AML-193 (cell line): ENCODE results near the gene FGF14.

Experiments
- DNase-seq, 2 experiments: peaks; one replicate each; lab custom pipeline; 2025; lab: John Stamatoyannopoulos, UW

The FGF14 gene

GRCh38 chr13:101728021-101728420 lies 673.8 kb downstream of the FGF14 start:
- DNase-seq = no peak

- DNase-seq = no peak
Observed at GRCh38 chr13:101727118-101727517, 674.7 kb downstream of the FGF14 start.

- no peak for DNase-seq
Observed at GRCh38 chr13:101726681-101727080, 675.2 kb downstream of the FGF14 start.

- no peak for DNase-seq
Observed at GRCh38 chr13:101718496-101718895, 683.4 kb downstream of the FGF14 start.

GRCh38 chr13:101717353-101717752 lies 684.5 kb downstream of the FGF14 start:
- DNase-seq = no peak

- DNase-seq = no peak
Observed at GRCh38 chr13:101714195-101714594, 687.7 kb downstream of the FGF14 start.

DNA sequence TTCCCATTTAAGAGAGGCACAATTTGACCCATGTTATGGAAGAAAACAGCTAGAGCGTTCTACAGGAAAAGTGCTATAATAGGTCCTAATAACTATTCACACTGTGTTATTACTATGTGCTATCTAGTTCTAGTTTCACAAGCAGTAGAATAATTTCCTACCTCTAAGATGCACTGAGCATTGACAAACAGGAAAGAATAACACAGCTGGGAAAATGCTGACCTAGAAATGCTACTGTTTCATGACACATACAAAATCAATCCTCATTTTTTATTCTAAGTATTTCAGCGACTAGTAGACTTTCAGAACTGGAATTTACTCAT lies 689.9 kb downstream of the FGF14 start:
- DNase-seq = no peak

DNA sequence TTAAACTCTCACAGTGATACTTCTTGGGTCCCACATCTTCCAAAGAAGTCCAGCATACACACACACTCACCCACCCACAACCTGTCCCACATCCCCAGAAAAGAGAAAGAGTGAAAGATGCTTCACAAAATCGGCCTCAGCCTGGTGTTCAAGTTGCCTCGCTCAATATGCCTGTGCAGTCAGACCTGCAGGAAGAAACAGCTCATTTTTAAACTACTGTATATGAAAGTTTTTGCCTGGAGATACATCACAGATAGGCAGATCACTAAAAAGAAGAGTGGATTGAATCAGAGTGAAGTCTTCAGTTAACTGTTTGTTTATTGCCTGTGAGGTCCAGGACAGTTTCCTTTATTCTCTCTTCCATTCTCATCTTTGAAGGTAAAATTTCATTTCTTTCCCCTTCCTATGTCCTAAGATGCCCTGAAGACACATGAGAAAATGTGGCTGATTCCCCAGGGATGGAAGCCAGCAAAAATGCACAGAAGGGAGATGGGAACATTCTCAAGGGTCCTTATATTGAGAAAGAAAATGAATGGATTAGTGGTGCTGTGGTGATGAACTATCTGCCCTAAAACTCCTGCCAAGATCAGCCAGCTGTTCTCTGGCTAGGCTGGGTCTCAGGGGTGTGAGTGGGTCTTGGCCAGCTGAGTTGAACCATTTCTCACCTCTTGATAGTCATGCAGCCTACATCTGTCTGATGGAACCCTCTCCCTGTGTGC lies 690.4 kb downstream of the FGF14 start:
- no peak for DNase-seq

- no peak for DNase-seq
Observed at GRCh38 chr13:101709952-101710351, 691.9 kb downstream of the FGF14 start.

GRCh38 chr13:101708115-101708514 lies 693.7 kb downstream of the FGF14 start:
- DNase-seq = no peak

GRCh38 chr13:101707659-101708058 lies 694.2 kb downstream of the FGF14 start:
- DNase-seq = no peak

DNA sequence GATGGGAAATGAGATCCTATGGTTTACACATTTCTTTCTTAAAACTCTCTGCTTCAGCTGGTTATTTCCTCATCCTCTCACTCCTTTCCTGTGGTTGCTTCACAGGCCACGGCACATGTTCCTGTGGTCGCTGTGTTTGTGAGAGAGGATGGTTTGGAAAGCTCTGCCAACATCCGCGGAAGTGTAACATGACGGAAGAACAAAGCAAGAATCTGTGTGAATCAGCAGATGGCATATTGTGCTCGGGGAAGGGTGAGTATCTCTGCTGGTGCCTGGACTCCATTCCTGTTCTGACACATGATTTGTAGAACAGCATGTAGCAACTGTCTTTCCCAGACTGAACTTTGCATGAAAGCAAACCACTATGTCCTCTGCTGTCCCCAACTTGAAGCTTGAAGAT lies 695.2 kb downstream of the FGF14 start:
- DNase-seq = peak; percentile 99 to 100

DNA sequence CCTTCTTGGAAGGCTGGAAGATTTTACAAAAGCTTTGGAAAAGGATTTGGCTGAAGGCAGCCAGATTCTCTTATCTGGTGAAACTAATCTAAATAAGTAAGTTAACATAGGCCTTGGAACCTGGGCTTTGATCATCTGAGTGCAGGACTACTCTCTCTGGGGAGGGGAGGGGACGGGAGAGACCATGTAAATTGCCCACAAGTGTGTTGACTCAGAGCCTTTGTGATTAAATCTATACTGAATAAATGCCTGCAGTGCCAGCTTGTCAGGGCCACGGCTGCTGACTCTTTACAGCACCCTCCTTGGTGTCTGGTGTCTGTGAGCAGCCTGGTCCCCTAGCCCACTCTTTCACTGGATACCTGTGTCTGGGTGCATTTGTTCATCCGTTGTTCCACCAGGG lies 698.0 kb downstream of the FGF14 start:
- no peak for DNase-seq

DNA sequence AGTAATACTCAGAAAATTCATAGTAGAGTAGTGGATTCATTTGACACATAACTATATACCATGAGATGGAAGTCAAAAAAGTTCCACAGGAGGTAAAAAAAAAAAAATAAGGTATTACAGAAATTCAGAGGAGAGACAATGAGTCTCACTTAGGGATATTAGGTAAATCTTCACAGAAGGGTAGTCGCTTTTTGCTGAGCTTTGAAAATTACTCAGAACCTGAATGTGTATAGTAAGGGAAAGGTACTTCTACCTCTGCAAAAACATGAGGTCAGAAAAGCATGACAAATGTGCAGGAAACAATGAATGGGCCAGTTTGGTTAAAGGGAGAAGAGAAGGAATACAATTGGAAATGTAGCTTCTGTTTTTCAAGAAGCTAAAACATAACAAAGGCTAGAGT lies 698.8 kb downstream of the FGF14 start:
- no peak for DNase-seq

- DNase-seq = no peak
Observed at GRCh38 chr13:101700598-101700997, 701.2 kb downstream of the FGF14 start.

DNA sequence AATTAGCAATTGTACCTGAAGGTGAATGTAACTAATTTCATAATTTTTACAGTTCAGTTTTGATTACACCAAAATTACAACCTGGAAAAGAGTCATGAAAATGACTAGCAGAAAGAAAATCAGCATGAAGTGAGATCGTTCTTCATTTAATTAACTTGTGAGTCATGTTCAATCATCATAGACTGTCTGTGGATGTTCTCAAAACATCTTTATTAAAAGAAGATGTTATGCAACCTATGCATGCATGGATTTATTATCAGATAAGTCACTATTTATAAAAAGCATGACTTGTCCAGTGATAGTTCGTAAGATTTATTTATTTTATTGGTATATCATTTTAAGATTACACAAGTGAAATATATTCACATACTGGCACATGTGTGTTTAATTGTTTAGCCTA lies 703.4 kb downstream of the FGF14 start:
- DNase-seq = no peak

DNA sequence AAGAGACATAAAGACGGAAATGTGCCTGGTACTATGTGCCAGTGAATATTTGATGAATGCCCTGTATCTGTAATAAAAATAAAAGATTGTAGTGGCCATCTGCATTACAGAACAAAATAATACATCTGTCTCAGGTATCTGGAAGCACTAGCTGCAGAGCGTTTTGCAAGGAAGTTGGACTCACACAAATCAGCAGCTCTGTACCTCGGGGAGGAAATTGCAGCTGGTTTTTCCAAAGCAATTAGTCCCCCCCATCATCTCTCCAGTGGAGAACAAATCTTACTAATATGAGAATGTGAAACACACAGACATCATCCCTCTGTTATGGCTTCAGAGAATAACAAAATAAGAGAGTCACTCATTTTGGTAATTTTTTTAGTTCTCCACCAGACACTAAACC lies 704.1 kb downstream of the FGF14 start:
- no peak for DNase-seq

- DNase-seq = peak; percentile 48 to 62
Observed at GRCh38 chr13:101695870-101696516, 705.9 kb downstream of the FGF14 start.

DNA sequence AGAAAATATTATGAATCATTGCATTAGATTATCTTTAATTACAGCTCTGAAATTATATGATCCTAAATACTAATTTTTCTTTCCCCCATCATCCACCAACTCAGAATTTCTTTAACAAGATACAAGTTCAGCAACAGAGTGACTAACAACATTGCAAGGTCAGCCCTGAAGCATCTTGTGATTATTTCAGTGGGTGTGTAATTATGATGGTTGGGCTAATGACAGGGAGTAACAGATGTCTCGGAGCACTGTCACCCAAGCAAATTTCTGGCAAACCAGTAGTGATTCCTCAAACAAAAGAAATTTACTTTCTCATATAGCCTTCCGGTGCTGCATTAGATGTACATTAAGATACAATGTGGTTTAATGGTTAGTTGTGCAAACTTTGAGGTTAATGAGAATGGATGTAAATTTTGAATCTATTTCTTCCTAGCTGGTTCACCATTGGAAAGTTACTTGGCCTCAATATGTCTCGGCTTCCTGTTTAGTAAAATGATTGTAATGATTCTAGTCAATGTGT lies 710.4 kb downstream of the FGF14 start:
- no peak for DNase-seq

DNA sequence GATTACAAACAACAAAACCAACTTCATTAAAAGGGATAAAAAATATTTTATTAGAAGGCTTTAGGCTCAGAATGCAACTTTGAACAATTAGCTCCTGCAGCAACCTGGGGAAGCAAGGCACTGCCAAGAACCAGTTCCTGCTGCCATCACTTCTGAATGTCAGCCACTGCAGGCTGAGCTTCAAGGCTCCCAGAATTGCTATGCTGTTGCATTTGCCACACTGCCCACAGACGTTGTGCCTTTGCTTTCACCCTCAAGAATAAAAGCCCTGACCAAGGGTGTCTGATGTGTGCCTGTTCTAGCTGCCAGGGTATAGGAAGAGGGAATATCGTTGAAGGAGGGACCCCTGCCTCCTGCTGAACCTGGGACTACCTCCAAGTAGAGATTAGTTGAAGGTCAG lies 711.0 kb downstream of the FGF14 start:
- DNase-seq = no peak

DNA sequence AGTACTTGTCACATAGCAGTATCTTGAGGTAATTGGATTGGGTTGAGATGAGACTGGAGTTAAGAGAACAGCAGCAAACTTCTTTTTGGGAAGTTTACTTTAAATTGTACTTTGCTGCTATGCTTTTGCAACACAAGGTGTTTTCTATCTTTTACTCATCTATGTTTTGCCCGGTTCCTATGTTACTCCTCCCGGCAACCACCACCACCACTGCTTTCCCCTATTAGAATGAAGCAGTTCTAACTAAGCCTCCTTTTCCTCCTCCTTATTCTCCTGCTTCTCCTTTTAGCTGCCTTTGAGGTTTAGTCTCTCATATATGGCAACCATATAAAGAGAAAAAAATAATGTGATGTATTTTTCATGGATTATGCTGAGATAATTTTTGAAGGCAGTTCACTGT lies 715.8 kb downstream of the FGF14 start:
- no peak for DNase-seq

- peak; percentile 26 to 34 for DNase-seq
Observed at GRCh38 chr13:101681834-101682233, 720.0 kb downstream of the FGF14 start.

DNA sequence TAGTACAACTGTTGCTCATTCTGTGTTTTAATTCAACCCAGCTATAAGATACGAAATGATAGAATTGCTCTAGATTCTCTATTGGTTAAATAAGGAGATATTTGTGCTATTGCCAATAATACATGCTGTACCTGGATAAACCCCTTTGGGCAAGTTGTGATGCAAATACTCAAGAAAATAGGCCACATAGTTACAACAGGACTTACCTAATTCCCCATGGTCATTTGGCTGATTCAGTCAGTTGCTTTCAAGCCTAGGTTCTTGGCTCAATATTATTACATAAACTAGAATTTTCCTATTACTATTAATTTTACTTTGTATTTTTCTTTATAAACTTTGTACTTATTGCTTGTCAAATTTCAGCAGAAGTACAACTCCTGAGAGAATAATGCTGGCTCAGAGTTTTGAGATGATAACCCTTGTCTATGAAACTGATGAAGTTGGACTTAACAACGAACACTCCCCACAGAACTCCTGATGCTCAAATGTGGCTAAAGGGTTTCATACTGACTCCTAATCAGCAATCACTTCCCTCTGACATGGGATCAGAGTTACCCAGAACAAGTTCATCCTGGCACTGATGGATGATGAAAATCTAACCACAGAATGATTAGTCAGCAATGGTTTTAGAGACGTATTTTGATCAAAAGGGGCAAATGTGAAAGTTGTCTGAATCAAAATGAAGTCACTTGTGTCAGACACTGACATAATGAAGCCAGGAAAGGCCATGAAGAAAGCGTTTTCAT lies 728.3 kb downstream of the FGF14 start:
- DNase-seq = no peak
